RWPE2 (cell line): ENCODE results near the gene EPS8L1.
"Not testable (repeated sequence)": the region's sequence is repeated elsewhere in the genome, so short reads cannot be mapped to it uniquely, and the experiment has no call there.

ENCODE experiments used
- ATAC-seq: fragments of 200-7000 bp; cut with Tn5 transposase; 3 replicates; pipeline ENCODE4 v1.9.1; 2021; ENCODE audit warnings: low read depth
- DNase-seq: peaks from one replicate; pipeline ENCODE4 v3.0.0-alpha.2; 2020; ENCODE audit warnings: low spot score
- H3K27ac ChIP-seq: fragments of 450-650 bp; 2 replicates; pipeline ENCODE4 v1.5.1; 2017; ENCODE audit warnings: mild to moderate bottlenecking; ENCODE audit not compliant: poor library complexity, severe bottlenecking
- H3K27me3 ChIP-seq: fragments of 250-450 bp; sonication (Bioruptor Pico); 2 replicates; pipeline ENCODE4 v1.5.1; 2021; ENCODE audit warnings: mild to moderate bottlenecking, moderate library complexity; ENCODE audit not compliant: insufficient read depth, poor library complexity, severe bottlenecking
- H3K36me3 ChIP-seq: fragments of 250-450 bp; sonication (Bioruptor Pico); 2 replicates; pipeline ENCODE4 v1.5.1; 2020; ENCODE audit warnings: low read depth, mild to moderate bottlenecking, moderate library complexity
- H3K4me1 ChIP-seq: fragments of 250-450 bp; sonication (Bioruptor Pico); 2 replicates; pipeline ENCODE4 v1.5.1; 2021; ENCODE audit warnings: mild to moderate bottlenecking, moderate library complexity; ENCODE audit not compliant: insufficient read depth, poor library complexity, severe bottlenecking
- H3K4me3 ChIP-seq: fragments of 250-450 bp; sonication (Bioruptor Pico); 2 replicates; pipeline ENCODE4 v1.5.1; 2021; ENCODE audit warnings: mild to moderate bottlenecking, moderate library complexity; ENCODE audit not compliant: severe bottlenecking
- H3K9me3 ChIP-seq: fragments of 250-450 bp; sonication (Bioruptor Pico); 2 replicates; pipeline ENCODE4 v1.5.1; 2021; ENCODE audit warnings: mild to moderate bottlenecking, moderate library complexity; ENCODE audit not compliant: severe bottlenecking
- TF ChIP-seq, protein P1 (sequence below): fragments of 450-650 bp; IDR thresholded peaks from one replicate; pipeline ENCODE4 v1.5.1; 2017; ENCODE audit warnings: mild to moderate bottlenecking, moderate library complexity; ENCODE audit not compliant: poor library complexity, severe bottlenecking

EPS8L1 gene

DNA sequence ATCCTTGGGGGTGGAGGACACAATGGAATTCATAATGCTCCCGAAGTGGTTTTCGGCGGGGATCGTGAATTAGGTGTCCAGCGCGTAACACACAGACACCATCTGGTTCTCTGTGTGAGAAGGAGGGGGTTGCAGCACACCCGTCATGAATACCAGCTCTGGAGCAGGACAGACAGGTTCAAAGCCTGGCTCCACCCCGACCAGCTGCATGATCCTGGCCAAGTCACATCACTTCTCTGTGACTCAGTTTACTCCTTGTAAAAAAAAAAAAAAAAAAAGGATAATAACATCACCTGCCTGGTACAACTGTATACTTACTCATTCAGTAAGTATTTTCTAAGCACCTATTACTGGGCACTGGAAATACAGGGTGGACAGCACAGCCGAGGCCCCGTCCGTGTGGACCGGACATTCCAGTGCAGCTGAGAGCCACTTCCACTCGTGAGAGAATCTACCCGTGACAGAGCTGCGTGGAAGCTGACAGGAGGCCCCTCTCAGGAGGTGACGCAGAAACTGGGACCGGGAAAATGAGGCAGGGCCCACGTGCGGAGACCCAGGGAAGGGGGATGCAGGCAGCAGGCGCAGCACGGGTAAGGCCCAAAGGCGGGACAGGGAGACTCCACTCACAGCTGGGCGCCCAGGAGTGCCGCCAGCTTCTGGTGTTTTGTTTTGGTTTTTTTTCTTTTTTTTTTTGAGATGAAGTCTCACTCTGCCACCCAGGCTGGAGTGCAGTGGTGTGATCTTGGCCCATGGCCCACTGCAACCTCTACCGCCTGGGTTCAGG, 24.7 kb upstream of the EPS8L1 start:
- no peaks in the 10 kb centered on the region for H3K4me1 ChIP-seq
- DNase-seq: no peak
- ATAC-seq: no peak
- no peak overlapping the region for H3K27ac ChIP-seq
- TF ChIP-seq, protein P1, sequence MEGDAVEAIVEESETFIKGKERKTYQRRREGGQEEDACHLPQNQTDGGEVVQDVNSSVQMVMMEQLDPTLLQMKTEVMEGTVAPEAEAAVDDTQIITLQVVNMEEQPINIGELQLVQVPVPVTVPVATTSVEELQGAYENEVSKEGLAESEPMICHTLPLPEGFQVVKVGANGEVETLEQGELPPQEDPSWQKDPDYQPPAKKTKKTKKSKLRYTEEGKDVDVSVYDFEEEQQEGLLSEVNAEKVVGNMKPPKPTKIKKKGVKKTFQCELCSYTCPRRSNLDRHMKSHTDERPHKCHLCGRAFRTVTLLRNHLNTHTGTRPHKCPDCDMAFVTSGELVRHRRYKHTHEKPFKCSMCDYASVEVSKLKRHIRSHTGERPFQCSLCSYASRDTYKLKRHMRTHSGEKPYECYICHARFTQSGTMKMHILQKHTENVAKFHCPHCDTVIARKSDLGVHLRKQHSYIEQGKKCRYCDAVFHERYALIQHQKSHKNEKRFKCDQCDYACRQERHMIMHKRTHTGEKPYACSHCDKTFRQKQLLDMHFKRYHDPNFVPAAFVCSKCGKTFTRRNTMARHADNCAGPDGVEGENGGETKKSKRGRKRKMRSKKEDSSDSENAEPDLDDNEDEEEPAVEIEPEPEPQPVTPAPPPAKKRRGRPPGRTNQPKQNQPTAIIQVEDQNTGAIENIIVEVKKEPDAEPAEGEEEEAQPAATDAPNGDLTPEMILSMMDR: no peak
- no peaks in the 10 kb centered on the region for H3K9me3 ChIP-seq
- H3K4me3 ChIP-seq: no peak overlapping the region
- peaks cover 54% of the 10 kb centered on the region for H3K36me3 ChIP-seq
- H3K27me3 ChIP-seq: no peaks in the 10 kb centered on the region

DNA sequence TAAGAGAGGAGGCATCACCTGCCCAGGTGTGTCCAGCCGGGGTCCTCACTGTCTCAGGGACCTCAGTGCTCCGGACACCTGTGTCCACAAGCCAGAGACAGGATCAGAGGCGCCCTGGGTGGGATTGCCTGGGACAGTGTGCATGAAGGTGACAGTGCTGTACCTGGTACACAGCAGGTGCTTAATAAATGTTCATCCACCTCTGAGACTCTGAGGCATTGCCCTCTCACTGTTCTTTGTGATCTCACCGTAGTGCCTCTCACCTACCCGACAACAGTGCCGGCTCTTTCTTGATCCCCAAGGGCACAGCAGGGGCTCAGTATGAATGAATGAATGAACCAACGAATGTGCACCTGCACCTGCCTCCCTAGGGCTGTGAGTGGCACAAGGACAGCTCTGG, 21.9 kb upstream of the EPS8L1 start:
- peaks cover 59% of the 10 kb centered on the region for H3K36me3 ChIP-seq
- no peak overlapping the region for H3K4me3 ChIP-seq

DNA sequence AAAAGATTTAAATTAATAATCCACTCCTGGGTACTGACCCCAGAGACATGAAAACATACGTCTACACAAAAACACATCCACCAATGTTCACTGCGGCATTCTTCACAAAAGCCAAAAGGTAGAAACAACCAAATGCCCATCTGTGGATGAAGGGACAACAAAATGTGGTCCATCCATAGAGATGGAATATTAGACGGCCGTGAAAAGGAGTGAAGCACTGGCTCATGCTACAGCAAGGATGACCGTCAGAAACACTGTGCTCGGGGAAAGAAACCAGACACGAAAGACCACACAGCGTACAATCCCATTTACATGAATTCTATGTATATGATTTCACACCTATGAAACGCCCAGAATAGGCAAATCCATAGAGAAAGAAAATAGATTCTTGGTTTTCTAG, 18.8 kb upstream of the EPS8L1 start:
- no peak overlapping the region for H3K4me3 ChIP-seq
- DNase-seq: no peak
- H3K4me1 ChIP-seq: no peaks in the 10 kb centered on the region
- peaks cover 69% of the 10 kb centered on the region for H3K36me3 ChIP-seq
- no peak for ATAC-seq
- TF ChIP-seq, protein P1: no peak
- H3K9me3 ChIP-seq: no peaks in the 10 kb centered on the region
- no peaks in the 10 kb centered on the region for H3K27me3 ChIP-seq
- no peak overlapping the region for H3K27ac ChIP-seq

More for the DNA sequence above, 21.9 kb upstream of the EPS8L1 start:
- TF ChIP-seq, protein P1: no peak
- no peak overlapping the region for H3K27ac ChIP-seq
- no peaks in the 10 kb centered on the region for H3K9me3 ChIP-seq
- ATAC-seq (no peak), DNase-seq (no peak)
- no peaks in the 10 kb centered on the region for H3K4me1 ChIP-seq
- no peaks in the 10 kb centered on the region for H3K27me3 ChIP-seq

DNA sequence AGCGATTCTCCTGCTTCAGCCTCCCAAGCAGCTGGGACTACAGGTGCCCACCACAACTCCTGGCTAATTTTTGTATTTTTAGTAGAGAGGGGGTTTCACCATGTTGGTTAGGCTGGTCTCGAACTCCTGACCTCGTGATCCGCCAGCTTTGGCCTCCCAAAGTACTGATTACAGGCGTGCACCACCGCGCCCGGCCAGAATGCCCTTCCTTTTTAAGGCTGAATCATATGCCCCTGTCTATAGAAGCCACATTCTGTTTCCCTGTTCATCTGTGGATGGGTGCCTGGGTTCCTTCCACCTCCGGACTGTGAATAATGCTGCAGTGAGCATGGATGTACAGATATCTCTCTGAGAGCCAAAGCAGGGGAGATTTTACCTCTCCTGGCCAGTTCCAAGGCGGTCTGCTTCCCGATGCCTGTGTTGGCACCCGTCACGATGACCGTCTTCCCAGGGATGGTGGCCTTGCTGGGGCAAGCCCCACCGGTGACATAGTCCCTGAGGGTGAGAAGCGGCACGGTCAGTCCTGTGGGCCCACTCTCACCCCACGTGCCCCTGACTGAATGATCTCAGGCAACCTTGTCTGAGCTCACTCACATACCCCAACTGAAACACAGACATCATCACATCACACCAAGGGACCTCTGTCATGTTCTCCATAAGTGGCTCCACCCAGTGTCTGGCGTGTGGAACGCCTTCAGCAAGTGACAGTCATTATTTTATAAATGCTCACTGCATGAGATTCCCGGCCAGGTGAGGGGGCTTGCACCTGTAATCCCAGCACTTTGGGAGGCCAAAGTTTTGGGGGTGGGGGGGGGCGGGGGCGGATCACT, 16.7 kb upstream of the EPS8L1 start:
- Histone ChIP-seq H3K9me3 (no peaks in the 10 kb centered on the region), H3K4me3 (no peak overlapping the region), H3K4me1 (no peaks in the 10 kb centered on the region), H3K27ac (no peak overlapping the region), H3K36me3 (peaks cover 60% of the 10 kb centered on the region), H3K27me3 (no peaks in the 10 kb centered on the region)
- peak; percentile 55 for DNase-seq
- TF ChIP-seq, protein P1: no peak
- ATAC-seq: no peak

DNA sequence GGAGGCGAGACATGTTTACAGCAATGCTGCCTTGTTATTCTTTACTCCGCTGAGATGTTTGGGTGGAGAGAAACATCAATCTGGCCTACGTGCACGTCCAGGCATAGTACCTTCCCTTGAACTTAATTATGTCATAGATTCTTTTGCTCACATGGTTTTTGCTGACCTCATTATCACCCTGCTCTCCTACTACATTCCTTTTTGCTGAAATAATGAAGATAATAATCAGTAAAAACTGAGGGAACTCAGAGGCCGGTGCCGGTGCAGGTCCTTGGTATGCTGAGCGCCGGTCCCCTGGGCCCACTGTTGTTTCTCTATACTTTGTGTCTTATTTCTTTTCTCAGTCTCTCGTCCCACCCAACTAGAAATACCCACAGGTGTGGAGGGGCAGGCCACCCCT, 15.4 kb upstream of the EPS8L1 start:
- H3K27ac ChIP-seq, H3K9me3 ChIP-seq, H3K4me1 ChIP-seq, H3K4me3 ChIP-seq, H3K27me3 ChIP-seq, ATAC-seq, DNase-seq: not testable (repeated sequence)
- peaks cover 47% of the 10 kb centered on the region for H3K36me3 ChIP-seq
